Hepatocyte (in vitro differentiated cells): Measurements from ENCODE around the gene CBFA2T3. TPM values are rescaled to one million over a fixed set of nuclear protein-coding genes. Genes with fewer than 3 reads are reported as not detected.

ENCODE experiments used
- DNase-seq: peaks from one replicate; pipeline ENCODE4 v3.0.0-alpha.2; 2016; ENCODE audit warnings: low spot score
- H2AFZ ChIP-seq: fragments of 200-600 bp; sonication (generic); 2 replicates; pipeline ENCODE4 v1.6.0; 2016; ENCODE audit warnings: antibody characterized with exemption, mild to moderate bottlenecking
- H3K27ac ChIP-seq: fragments of 200-600 bp; sonication (generic); 2 replicates; pipeline ENCODE4 v1.5.1; 2016; ENCODE audit warnings: mild to moderate bottlenecking
- H3K27me3 ChIP-seq: fragments of 200-600 bp; sonication (generic); 2 replicates; pipeline ENCODE4 v1.6.1; 2016
- H3K36me3 ChIP-seq: fragments of 200-600 bp; sonication (generic); replicated peaks from 2 replicates; pipeline ENCODE4 v1.5.1; 2016; ENCODE audit warnings: low read depth; ENCODE audit not compliant: insufficient read depth
- H3K4me1 ChIP-seq: fragments of 200-600 bp; sonication (generic); 2 replicates; pipeline ENCODE4 v1.5.1; 2016; ENCODE audit warnings: mild to moderate bottlenecking, moderate library complexity; ENCODE audit not compliant: insufficient read depth
- H3K4me2 ChIP-seq: fragments of 200-600 bp; sonication (generic); 2 replicates; pipeline ENCODE4 v1.6.0; 2016
- H3K4me3 ChIP-seq: fragments of 200-600 bp; sonication (generic); 2 replicates; pipeline ENCODE4 v1.5.1; 2016; ENCODE audit warnings: mild to moderate bottlenecking
- H3K79me2 ChIP-seq: fragments of 200-600 bp; sonication (generic); 2 replicates; pipeline ENCODE4 v1.6.0; 2017; ENCODE audit warnings: mild to moderate bottlenecking
- H3K9me2 ChIP-seq: fragments of 200-600 bp; sonication (generic); replicated peaks from 2 replicates; pipeline ENCODE4 v1.6.0; 2017; ENCODE audit warnings: mild to moderate bottlenecking; ENCODE audit not compliant: insufficient read depth
- H3K9me3 ChIP-seq: fragments of 200-600 bp; sonication (generic); 2 replicates; pipeline ENCODE4 v1.5.1; 2016; ENCODE audit warnings: low read depth, mild to moderate bottlenecking
- H4K20me1 ChIP-seq: fragments of 200-600 bp; sonication (generic); 2 replicates; pipeline ENCODE4 v1.6.0; 2016; ENCODE audit warnings: mild to moderate bottlenecking; ENCODE audit not compliant: insufficient read depth, poor library complexity, severe bottlenecking
- CTCF ChIP-seq: fragments of 200-600 bp; sonication (generic); IDR thresholded peaks from 2 replicates; pipeline ENCODE4 v1.5.1; 2016; ENCODE audit warnings: antibody characterized with exemption, mild to moderate bottlenecking; ENCODE audit not compliant: poor library complexity
- EZH2 ChIP-seq: fragments of 200-600 bp; sonication (generic); IDR thresholded peaks from 2 replicates; pipeline ENCODE4 v1.6.1; 2016; ENCODE audit warnings: antibody characterized with exemption, mild to moderate bottlenecking, borderline replicate concordance
- EZH2phosphoT487 ChIP-seq: fragments of 200-600 bp; sonication (generic); IDR thresholded peaks from one replicate; pipeline ENCODE4 v1.6.1; 2018; ENCODE audit warnings: antibody characterized with exemption, mild to moderate bottlenecking, low read depth, moderate library complexity; ENCODE audit not compliant: unreplicated experiment, severe bottlenecking
- WGBS: methylation state at CpG from one replicate; pipeline ENCODE4 v1.1.6; 2016; ENCODE audit warnings: low lambda C conversion rate; ENCODE audit errors: missing lambda C conversion rate; 5-methylcytosine and 5-hydroxymethylcytosine counted together
- polyA plus RNA-seq: library from polyadenylated mRNA; unstranded; fragments of >200 nt; fragmentation: Nextera tagmentation; extraction: Ambion mirVana; gene quantifications from 2 replicates; pipeline ENCODE4 v1.2.1, GENCODE V29; 2016
- total RNA-seq: library from RNA; depleted of rRNA; stranded (reverse); fragments of >200 nt; gene quantifications from 2 replicates; pipeline ENCODE4 v1.2.3, GENCODE V29; 2014

The CBFA2T3 gene
- total and polyA plus RNA-seq, 2 experiments from 2014 or later: 0.07 to 1.5 TPM

GRCh38 chr16:88939972-88940861 is 36.8 kb downstream of the CBFA2T3 start:
- DNase-seq: no peak
- Histone ChIP-seq H3K27ac (no peak overlapping the region), H3K79me2 (no peaks in the 10 kb centered on the region), H2AFZ (peak overlapping the region; percentile 68), H3K4me2 (peak overlapping the region; percentile 89), H3K9me2 (no peaks in the 10 kb centered on the region), H4K20me1 (no peaks in the 10 kb centered on the region), H3K4me3 (peak overlapping the region; percentile 29), H3K27me3 (peaks cover 43% of the 10 kb centered on the region), H3K36me3 (no peaks in the 10 kb centered on the region), H3K4me1 (peaks cover 7% of the 10 kb centered on the region), H3K9me3 (no peaks in the 10 kb centered on the region)
- TF ChIP-seq CTCF (no peak), EZH2 (peak; percentile 82)
- 20% methylated on average over 62 of the region's 73 CpGs for WGBS

- H3K4me1 ChIP-seq: peaks cover 7% of the 10 kb centered on the region
- no peak overlapping the region for H3K4me3 ChIP-seq
- no peak for DNase-seq
- H4K20me1 ChIP-seq: no peaks in the 10 kb centered on the region
- H3K4me2 ChIP-seq: no peak overlapping the region
- no peak for TF ChIP-seq CTCF
- TF ChIP-seq EZH2: no peak
- TF ChIP-seq EZH2phosphoT487: no peak
- no peaks in the 10 kb centered on the region for H3K9me3 ChIP-seq
- H3K27me3 ChIP-seq: peaks cover 43% of the 10 kb centered on the region
- no peak overlapping the region for H2AFZ ChIP-seq
- WGBS: 79% methylated on average over 31 of the region's 34 CpGs
- no peaks in the 10 kb centered on the region for H3K9me2 ChIP-seq
- H3K36me3 ChIP-seq: no peaks in the 10 kb centered on the region
- no peak overlapping the region for H3K27ac ChIP-seq
- H3K79me2 ChIP-seq: no peaks in the 10 kb centered on the region
Measured at GRCh38 chr16:88939245-88939971, 37.6 kb downstream of the CBFA2T3 start.

- Histone ChIP-seq H3K9me3 (no peaks in the 10 kb centered on the region), H3K4me3 (no peak overlapping the region)
- no peak for TF ChIP-seq EZH2phosphoT487
- no peak for TF ChIP-seq CTCF
- no peak for TF ChIP-seq EZH2
Measured at GRCh38 chr16:88938777-88939244, 38.2 kb downstream of the CBFA2T3 start.

More at GRCh38 chr16:88938777-88939244, 38.2 kb downstream of the CBFA2T3 start:
- H2AFZ ChIP-seq: no peak overlapping the region
- no peak overlapping the region for H3K4me2 ChIP-seq
- H3K9me2 ChIP-seq: no peaks in the 10 kb centered on the region
- no peaks in the 10 kb centered on the region for H4K20me1 ChIP-seq
- H3K36me3 ChIP-seq: no peaks in the 10 kb centered on the region
- no peak for DNase-seq
- 68% methylated on average over 15 of the region's 15 CpGs for WGBS
- no peak overlapping the region for H3K27ac ChIP-seq
- peaks cover 7% of the 10 kb centered on the region for H3K4me1 ChIP-seq
- no peaks in the 10 kb centered on the region for H3K79me2 ChIP-seq
- peaks cover 43% of the 10 kb centered on the region for H3K27me3 ChIP-seq
